GM12878 (cell line): ENCODE measurements around the gene SNX8. TPM values are rescaled to one million over a fixed set of nuclear protein-coding genes. Genes with fewer than 3 reads are reported as not detected.

Experiments used
- KAT2A ChIP-seq: conservative IDR thresholded peaks from 2 replicates; pipeline ENCODE4 v1.6.1; 2011; ENCODE audit warnings: low read depth, low read length; ENCODE audit not compliant: control insufficient read depth
- NKRF ChIP-seq: fragments of 450-650 bp; conservative IDR thresholded peaks from 2 replicates; pipeline ENCODE4 v1.6.1; 2017; ENCODE audit warnings: mild to moderate bottlenecking, moderate library complexity
- PAX5 ChIP-seq: IDR thresholded peaks from 2 replicates; pipeline ENCODE4 v1.6.1; 2011; ENCODE audit warnings: low read depth, low read length, borderline replicate concordance
- PBX3 ChIP-seq: IDR thresholded peaks from 2 replicates; pipeline ENCODE4 v1.6.1; 2011; ENCODE audit warnings: mild to moderate bottlenecking, low read depth, low read length, moderate library complexity; ENCODE audit not compliant: insufficient replicate concordance
- SMARCA5 ChIP-seq: fragments of 450-650 bp; IDR thresholded peaks from 2 replicates; pipeline ENCODE4 v1.6.1; 2017; ENCODE audit warnings: mild to moderate bottlenecking
- SP1 ChIP-seq: IDR thresholded peaks from one replicate; pipeline ENCODE4 v1.6.1; 2011; ENCODE audit warnings: low read depth, low read length
- ZBTB4 ChIP-seq: fragments of 450-650 bp; formaldehyde crosslinking; IDR thresholded peaks from 2 replicates; pipeline ENCODE4 v1.4.0; 2022; ENCODE audit warnings: mild to moderate bottlenecking, moderate library complexity
- polyA plus RNA-seq, 11 experiments: library from polyadenylated mRNA; depleted of rRNA in 4 of 11; unstranded in 6 of 11; stranded (reverse) in 5 of 11; fragments of >200 nt; fragmentation: Nextera tagmentation in 4 of 11; fragmentation: Illumina TruSeq in 1 of 11; extraction: Ambion mirVana in 4 of 11; extraction: Trizol in 1 of 11; gene quantifications; 1 replicate in 1 of 11; 2 replicates in 10 of 11; pipeline versions ENCODE4 v1.2.1 to v1.2.3, GENCODE V29; 2011 to 2016; ENCODE audit warnings: inconsistent platforms in 2 of 11, missing spikeins in 2 of 11, low read depth in 1 of 11
- total RNA-seq, 4 experiments: library from RNA; depleted of rRNA in 3 of 4; stranded (reverse); fragments of >200 nt in 3 of 4; fragmentation: Illumina TruSeq in 1 of 4; extraction: Trizol in 1 of 4; gene quantifications; 2 replicates each; pipeline versions ENCODE4 v1.2.1 to v1.2.3, GENCODE V29; 2013 to 2021

Gene SNX8
- total and polyA plus RNA-seq, 10 of the 15 experiments (the other 5 are each of a cell fraction or from before 2014, with no cell fraction given): 6.4 to 210 (median 97.6) TPM

- no peak for TF ChIP-seq SMARCA5
- TF ChIP-seq KAT2A: no peak
- TF ChIP-seq SP1: no peak
- no peak for TF ChIP-seq PAX5
- TF ChIP-seq NKRF: no peak
- TF ChIP-seq ZBTB4 (CRISPR knock-in tag): no peak
- TF ChIP-seq PBX3: no peak
These were observed 96.4 kb downstream of the SNX8 start (continued) for GRCh38 chr7:2217716-2218443.
